ENCODE results near the gene VMP1. TPM values are rescaled to one million over a fixed set of nuclear protein-coding genes. Genes with fewer than 3 reads are reported as not detected.

VMP1 gene
- total and polyA plus RNA-seq, 2 of the 4 experiments (the other 2 are of a cell fraction) = 89.8 to 197 TPM

DNA sequence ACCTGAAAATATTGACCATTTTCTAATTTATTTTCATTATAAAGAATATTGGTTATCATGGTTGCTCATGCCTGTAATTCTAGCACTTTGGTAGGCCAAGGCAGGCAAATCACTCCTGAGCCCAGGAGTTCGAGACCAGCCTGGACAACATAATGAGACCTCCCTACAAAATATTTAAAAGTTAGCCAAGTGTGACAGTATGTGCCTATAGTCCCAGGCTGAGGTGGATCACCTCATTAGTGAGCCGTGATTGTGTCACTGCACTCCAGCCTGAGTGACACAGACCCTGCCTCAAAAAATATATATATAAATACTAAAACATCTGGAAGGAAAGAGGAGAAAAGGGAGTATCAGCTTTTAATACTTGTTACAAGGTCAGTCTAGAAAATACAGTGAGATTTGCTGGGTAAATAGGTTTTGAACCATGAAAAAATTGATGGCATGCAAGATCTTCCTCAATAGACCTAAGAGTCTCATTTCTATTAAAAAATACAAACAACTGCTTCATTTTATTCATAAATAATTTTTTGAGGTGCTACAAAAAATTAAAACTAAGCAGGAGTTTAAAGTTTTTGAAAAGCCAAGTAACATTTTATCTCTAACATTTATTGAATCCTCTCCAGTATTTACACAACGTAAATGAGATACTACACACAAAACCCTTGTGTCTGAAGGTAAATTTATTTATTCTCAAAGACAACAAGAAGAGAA lies 137.6 kb downstream of the VMP1 start:
- ATAC-seq (ENCODE audit: low read depth) (0 out of 2 replicates have a peak, but pooled peaks have one; percentile 0), DNase-seq (peak; percentile 70)
- H3K14ac ChIP-seq (replicated peaks; ENCODE audit: low read depth, low read length) = peak overlapping the region; percentile 24

More for the DNA sequence above, 137.6 kb downstream of the VMP1 start:
- Histone ChIP-seq H3K18ac (ENCODE audit: low read depth, low read length) (peak overlapping the region; percentile 68), H2BK20ac (ENCODE audit: low read depth, low read length) (peak overlapping the region; percentile 57; the same call in 1 of the 2 replicates), H4K20me1 (ENCODE audit: insufficient read depth, low read length) (peaks cover 41% of the 10 kb centered on the region; the same call in 1 of the 2 replicates), H3K79me1 (ENCODE audit: low read depth in 1 of 2, low read length in 2 of 2) (peaks cover 0 to 6% of the 10 kb centered on the region in 2 experiments; a peak in 1 of 4 replicates), H3K4me2 (ENCODE audit: low read depth, low read length) (peak overlapping the region; percentile 50; the same call in 1 of the 2 replicates), H3K9me3 (ENCODE audit: control insufficient read depth, insufficient read depth, low read length) (no peaks in the 10 kb centered on the region), H3K4me1 (ENCODE audit: control insufficient read depth, insufficient read depth, low read length) (peaks cover 16% of the 10 kb centered on the region), H3K27ac (ENCODE audit: insufficient read depth, low read length) (peak overlapping the region; percentile 76), H3K4me3 (ENCODE audit: insufficient read depth, low read depth, low read length) (no peak overlapping the region), H2BK15ac (ENCODE audit: low read depth, low read length) (peak overlapping the region; percentile 10; the same call in 1 of the 3 replicates), H4K8ac (ENCODE audit: low read depth in 2 of 2, low read length in 2 of 2) (peak overlapping the region; percentile 4 to 51; a peak in 3 of 4 replicates), H2BK120ac (ENCODE audit: low read depth, low read length) (peak overlapping the region; percentile 29), H2AFZ (replicated peaks; ENCODE audit: low read length, poor library complexity) (no peak overlapping the region), H3K56ac (ENCODE audit: extremely low read depth, insufficient read depth, low read length) (no peak overlapping the region), H3K4ac (ENCODE audit: low read depth, low read length) (peak overlapping the region; percentile 70), H3K27me3 (ENCODE audit: control insufficient read depth, insufficient read depth, low read length) (no peaks in the 10 kb centered on the region), H3K36me3 (ENCODE audit: control insufficient read depth, insufficient read depth, low read length) (peaks cover 17% of the 10 kb centered on the region), H4K91ac (ENCODE audit: insufficient read depth, low read depth, low read length) (peak overlapping the region; percentile 53), H2AK9ac (replicated peaks; ENCODE audit: low read depth, low read length, poor library complexity) (no peak overlapping the region), H2BK5ac (ENCODE audit: low read depth, low read length, poor library complexity, severe bottlenecking) (peak overlapping the region; percentile 79), H3K9me1 (ENCODE audit: insufficient read depth, low read length) (peaks cover 11% of the 10 kb centered on the region), H4K5ac (ENCODE audit: low read depth, low read length) (peak overlapping the region; percentile 63), H3K23ac (ENCODE audit: low read depth, low read length) (peak overlapping the region; percentile 18; the same call in 1 of the 2 replicates), H3K9ac (ENCODE audit: low read depth, low read length) (peak overlapping the region; percentile 17; the same call in 1 of the 2 replicates), H2AK5ac (ENCODE audit: low read depth, low read length) (peak overlapping the region; percentile 72; the same call in 1 of the 2 replicates)
- TF ChIP-seq POLR2A (IDR thresholded peaks at IDR 0.05; ENCODE audit: low read depth, low read length) (peak; percentile 55; the same call in 1 of the 2 replicates), MXI1 (IDR thresholded peaks at IDR 0.05; ENCODE audit: borderline replicate concordance, low read depth, low read length) (no peak)
- WGBS, 2 experiments (ENCODE audit: extremely low coverage in 2 of 2, insufficient read length in 1 of 2) = no CpG with 5 or more reads among the region's 3 CpGs
- no TSS peak for BruUV-seq (replicated peaks)
- ChIA-PET CTCF (interaction anchor here (0.6 kb wide), 1 partner anchor 98 kb away, joined by 5 read pairs; no protein-coding TSS in a partner anchor), POLR2A (ENCODE audit: unreplicated experiment) (interaction anchor here (0.7 to 2.2 kb wide), 2 partner anchors 91 to 92 kb away, joined by 3 to 28 read pairs; no protein-coding TSS in a partner anchor)
- in situ Hi-C loops (cut with MboI; ENCODE audit: low sequenced_read_pairs) = no loop called here
- dilution Hi-C loops (cut with HindIII; ENCODE audit: low sequenced_read_pairs, unreplicated experiment) = no loop called here
- intact Hi-C loops (cut with micrococcal nuclease) = loop anchor here (1.0 to 5.0 kb wide), 2 partner anchors 14 to 138 kb away; partner anchors contain the start of genes PTRH2 and VMP1

All from IMR-90 (cell line).